ENCODE measurements around the gene ATRAID.

ATRAID gene

DNA sequence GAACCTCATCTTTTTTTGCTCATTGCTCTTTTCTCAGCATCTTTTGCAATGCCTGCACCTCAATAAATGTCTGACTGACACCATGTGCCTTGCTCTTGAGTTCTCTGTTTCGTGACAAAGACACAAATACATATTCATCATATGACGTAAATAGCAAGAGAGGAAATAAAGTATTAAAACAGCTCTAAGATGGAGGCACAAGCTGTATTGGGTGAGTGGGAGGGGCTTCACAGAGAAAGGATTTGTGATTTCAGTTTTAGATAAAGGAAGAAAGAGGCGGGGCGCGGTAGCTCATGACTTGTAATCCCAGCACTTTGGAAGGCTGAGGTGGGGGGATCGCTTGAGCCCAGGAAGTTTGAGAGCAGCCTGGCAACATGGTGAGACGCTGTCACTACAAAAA is 8.2 kb downstream of the ATRAID start:
- DNase-seq = no peak

DNA sequence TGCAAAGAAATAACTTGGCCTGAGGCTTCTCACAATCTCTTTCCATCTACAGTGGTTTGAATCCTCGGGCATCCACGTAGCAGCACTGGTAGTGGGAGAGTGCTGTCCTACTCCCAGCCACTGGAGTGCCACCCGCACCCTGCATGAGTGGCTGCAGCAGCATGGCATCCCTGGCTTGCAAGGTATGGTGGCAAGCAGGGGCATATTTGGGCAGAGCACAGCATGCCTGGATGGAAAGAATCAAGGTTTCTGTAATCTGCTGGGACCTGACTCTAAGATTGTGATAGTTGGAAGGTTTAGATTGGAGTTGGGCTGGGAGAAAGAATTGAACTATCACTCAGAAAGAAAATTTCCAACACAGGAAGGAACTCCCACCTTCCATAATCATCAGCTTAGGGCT is 9.3 kb downstream of the ATRAID start:
- no peak for DNase-seq

DNA sequence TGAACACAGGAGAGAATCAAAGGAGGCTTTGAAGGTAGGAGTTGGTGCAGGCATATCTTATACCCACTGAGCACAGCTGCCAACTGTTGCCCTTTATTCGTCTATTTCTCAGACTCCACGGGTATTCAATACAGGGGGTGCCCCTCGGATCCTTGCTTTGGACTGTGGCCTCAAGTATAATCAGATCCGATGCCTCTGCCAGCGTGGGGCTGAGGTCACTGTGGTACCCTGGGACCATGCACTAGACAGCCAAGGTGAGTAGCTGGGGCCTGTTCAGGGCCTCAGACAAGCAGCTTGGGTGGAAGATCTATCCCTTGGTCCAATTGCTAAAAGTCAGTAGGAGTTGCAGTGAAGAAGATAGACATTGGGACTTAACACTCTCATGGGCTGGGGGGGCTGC is 10.6 kb downstream of the ATRAID start:
- no peak for DNase-seq

DNA sequence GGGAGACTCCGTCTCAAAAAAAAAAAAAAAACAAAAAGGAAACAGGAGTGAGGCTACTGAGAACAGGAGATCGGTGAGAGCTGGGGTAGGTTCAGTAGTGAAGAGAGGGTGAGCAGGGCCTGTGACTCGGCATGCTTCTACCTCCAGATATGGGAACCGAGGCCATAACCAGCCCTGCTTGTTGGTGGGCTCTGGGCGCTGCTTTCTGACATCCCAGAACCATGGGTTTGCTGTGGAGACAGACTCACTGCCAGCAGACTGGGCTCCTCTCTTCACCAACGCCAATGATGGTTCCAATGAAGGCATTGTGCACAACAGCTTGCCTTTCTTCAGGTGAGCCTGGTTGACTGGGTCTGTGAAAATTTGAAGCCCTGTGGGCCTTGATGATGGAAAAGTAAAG is 11.6 kb downstream of the ATRAID start:
- no peak for DNase-seq

DNA sequence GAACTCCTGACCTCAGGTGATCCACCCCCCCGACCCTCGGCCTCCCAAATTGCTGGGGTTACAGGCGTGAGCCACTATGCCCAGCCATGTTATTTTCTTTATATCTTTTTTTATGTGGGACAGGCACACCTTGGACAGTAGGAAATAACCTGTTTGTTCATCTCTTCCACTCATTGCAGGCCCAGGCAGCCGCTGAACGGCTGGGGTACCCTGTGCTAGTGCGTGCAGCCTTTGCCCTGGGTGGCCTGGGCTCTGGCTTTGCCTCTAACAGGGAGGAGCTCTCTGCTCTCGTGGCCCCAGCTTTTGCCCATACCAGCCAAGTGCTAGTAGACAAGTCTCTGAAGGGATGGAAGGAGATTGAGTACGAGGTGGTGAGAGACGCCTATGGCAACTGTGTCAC is 13.7 kb downstream of the ATRAID start:
- no peak for DNase-seq

DNA sequence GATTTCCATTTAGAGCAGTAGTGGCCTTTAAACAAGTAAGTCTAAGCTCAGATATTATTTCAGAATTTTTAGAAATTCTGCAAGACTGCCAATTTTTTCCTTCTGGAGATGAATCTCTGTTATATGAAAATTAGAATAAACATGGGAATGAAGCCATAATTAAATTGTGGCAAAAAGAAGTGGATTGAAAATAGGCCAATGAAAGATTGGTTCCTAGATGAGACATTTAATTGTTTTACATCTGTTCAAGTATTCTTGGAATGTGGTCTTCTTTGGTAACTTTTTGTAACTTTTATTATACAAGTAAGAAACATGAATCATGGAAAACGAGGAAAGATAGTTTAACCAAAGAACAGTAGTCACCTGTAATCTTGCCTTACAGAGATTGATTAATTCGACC is 15.7 kb downstream of the ATRAID start:
- no peak for DNase-seq

DNA sequence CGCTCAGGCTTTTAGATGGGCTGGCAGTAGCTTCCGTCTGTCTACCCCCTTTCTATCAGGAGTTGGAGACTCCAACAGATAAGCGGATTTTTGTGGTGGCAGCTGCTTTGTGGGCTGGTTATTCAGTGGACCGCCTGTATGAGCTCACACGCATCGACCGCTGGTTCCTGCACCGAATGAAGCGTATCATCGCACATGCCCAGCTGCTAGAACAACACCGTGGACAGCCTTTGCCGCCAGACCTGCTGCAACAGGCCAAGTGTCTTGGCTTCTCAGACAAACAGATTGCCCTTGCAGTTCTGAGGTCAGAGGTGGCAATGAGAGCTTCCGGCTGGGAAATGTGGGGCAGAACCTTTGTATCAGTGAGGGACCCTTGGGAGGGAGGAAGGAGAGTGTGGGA is 20.1 kb downstream of the ATRAID start:
- no peak for DNase-seq

DNA sequence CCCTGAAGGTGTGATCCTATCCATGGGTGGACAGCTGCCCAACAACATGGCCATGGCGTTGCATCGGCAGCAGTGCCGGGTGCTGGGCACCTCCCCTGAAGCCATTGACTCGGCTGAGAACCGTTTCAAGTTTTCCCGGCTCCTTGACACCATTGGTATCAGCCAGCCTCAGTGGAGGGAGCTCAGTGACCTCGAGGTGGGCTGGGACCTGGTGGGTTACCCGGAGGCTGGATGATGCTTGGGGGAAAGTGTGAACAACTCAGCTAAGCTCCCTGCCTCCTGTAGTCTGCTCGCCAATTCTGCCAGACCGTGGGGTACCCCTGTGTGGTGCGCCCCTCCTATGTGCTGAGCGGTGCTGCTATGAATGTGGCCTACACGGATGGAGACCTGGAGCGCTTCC is 21.5 kb downstream of the ATRAID start:
- no peak for DNase-seq

DNA sequence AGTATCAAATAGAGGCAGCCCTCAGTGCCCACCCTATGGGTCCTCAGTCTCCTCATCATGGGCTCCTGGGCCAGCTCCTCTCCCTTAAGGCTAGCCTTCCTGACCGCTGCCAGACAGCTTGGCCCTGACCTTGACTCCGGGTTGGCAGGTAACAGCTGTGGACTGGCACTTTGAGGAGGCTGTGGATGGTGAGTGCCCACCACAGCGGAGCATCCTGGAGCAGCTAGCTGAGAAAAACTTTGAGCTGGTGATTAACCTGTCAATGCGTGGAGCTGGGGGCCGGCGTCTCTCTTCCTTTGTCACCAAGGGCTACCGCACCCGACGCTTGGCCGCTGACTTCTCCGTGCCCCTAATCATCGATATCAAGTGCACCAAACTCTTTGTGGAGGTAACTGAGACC is 24.3 kb downstream of the ATRAID start:
- DNase-seq = no peak

DNA sequence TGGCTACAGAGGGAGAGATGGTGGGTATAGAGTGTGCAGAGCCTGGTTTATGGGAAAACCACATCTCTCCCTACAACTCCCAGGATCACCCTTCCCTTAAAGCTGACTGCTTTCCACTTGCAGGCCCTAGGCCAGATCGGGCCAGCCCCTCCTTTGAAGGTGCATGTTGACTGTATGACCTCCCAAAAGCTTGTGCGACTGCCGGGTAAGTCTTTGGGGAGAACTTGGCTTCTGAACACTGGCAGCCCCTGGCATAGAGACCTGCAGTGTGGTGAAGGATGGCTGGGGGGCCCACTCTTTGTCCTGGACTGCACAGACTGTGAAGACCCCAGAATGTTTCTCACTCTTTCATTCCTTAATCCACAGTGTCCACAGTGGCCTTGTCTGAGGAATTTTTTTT is 24.8 kb downstream of the ATRAID start:
- DNase-seq = no peak

DNA sequence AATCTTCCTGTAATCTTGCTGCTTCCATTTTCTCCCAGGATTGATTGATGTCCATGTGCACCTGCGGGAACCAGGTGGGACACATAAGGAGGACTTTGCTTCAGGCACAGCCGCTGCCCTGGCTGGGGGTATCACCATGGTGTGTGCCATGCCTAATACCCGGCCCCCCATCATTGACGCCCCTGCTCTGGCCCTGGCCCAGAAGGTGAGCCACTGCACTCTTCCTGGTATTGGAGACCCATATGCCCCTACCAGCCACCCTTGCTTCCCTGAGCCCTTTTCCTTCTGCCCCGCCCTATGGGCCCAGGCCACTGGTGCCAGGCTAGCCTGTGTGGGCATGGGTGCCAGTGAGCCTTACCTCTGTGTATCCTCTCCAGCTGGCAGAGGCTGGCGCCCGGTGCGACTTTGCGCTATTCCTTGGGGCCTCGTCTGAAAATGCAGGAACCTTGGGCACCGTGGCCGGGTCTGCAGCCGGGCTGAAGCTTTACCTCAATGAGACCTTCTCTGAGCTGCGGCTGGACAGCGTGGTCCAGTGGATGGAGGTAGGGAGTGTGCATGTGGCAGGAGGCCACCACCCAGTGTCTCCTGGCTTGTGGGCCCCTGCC is 25.6 kb downstream of the ATRAID start:
- no peak for DNase-seq

DNA sequence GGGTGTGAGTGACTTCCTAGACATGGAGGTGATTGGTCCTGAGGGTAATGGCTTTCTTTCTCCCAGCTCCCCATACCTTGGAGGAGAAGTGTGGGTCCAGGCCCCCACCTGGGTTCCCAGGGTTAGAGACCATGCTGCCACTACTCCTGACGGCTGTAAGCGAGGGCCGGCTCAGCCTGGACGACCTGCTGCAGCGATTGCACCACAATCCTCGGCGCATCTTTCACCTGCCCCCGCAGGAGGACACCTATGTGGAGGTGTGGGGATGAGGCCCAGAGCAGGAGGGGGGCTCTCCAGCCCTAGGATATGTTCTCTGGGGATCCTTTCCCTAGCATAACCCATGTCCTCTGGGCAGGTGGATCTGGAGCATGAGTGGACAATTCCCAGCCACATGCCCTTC is 27.1 kb downstream of the ATRAID start:
- DNase-seq = no peak

DNA sequence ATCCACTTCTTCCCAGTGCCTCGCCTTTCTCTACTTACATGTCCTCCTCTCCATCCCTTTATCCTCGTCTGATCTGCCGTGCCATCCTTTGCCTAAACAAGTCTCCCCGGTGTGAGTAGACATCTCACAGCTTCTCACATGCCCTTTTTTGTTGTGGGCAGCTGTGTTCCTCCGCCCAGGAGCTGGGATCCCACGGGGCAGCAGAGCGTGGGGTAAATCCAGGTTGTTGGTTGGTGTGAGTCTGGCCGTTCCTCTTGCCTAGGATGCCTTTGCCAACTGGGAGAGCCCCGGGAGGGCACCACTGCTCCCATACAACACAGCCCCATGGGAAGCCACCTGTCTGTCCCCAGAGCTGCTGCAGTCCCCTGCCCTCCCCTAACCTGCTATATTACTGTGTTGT is 28.6 kb downstream of the ATRAID start:
- no peak for DNase-seq

DNA sequence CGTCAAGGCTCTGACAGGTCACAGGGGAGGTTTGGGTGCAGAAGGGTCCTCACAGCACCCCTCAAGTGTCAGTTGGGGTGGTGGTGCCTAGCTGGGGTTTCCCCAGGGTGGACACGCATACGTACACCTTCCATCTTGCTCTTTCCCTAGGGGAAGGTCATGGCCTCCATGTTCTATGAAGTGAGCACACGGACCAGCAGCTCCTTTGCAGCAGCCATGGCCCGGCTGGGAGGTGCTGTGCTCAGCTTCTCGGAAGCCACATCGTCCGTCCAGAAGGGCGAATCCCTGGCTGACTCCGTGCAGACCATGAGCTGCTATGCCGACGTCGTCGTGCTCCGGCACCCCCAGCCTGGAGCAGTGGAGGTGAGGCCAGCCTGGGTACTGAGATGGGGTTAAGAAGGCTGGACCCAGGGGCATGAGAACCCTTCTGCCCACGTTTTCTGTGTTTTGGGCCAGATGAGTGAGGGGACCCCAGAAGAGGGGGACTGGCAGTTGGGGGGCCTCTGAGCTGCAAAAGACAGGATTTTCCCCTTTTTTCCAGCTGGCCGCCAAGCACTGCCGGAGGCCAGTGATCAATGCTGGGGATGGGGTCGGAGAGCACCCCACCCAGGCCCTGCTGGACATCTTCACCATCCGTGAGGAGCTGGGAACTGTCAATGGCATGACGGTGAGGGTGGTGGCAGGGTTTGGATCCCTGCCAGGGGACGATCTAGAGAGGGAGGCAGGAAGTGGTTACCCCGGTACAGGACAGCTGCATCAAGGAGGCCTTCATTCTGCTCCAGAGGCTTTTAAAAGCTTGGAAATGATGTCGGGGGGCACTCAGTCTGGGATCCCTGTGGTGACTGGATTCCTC is 30.1 kb downstream of the ATRAID start:
- DNase-seq = no peak

DNA sequence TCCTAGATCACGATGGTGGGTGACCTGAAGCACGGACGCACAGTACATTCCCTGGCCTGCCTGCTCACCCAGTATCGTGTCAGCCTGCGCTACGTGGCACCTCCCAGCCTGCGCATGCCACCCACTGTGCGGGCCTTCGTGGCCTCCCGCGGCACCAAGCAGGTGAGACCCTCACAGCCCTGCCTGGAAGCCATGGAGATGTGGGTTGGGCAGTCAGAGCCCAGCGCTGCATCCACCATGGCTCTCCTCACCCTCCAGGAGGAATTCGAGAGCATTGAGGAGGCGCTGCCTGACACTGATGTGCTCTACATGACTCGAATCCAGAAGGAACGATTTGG is 30.7 kb downstream of the ATRAID start:
- DNase-seq = no peak

DNA sequence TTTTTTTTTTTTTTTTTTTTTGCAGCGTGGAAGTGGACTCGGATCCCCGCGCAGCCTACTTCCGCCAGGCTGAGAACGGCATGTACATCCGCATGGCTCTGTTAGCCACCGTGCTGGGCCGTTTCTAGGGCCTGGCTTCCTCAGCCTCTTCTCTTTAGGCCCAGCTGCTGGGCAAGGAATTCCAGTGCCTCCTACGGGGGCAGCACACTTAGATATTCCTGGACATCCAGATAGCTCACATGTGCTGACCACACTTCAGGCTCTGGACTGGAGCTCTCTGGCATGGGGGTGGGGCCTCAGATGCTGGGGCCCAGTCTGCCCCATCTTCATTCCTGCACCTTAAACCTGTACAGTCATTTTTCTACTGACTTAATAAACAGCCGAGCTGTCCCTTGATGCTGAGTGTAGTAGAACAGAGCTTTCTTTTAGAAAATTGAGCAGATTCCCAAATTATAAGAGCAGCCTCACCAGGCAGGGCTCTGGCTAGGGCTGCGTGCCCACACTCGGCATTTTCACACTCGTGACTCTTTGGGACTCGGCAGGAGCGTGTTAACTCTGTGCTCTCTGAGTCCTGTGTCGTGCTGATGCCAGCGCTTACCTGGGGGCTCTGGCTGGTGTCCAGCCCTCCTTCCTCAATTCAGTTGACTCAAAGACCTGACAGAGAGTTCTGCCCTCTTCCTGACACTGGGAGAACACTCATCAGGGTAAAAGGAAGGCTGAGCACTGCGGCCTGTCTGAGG is 31.7 kb downstream of the ATRAID start:
- DNase-seq = no peak

DNA sequence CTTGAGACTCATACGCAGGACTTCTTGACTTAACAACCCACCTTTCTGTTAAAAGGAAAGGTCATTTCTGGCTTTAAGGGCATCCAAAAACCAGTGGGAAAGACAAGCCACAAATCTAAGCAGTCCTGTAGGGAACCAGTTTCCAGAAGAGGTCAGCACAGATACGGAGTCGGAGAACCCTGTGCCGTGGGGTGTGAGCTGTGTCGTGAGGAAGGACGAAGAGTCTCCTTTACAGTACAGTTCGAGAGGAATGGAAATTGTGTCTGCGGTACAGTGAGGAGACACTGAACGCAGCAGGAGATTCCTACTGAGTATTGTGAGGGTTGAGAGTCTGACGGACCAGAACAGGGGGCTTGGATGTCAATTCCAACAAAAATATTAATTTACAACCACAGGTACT is 33.3 kb downstream of the ATRAID start:
- DNase-seq = no peak

DNA sequence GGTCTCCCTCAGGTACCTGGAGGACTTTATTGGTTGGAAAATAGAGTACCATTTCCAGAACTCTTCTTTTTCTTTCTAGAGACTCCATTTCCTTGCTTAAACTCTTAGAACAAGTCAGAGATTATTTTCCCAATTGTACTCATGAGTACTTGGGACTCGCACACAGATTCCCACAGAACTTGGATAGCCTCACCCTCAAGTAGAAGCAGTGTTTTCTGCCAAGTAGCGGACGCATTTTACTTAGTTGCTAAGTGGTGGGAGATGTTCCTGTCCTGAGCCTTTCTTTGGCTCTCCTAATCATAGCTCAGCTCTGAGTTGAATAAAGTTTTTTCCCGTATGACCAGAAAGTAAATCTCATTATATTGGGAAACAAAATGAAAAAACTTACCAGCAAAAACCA is 33.8 kb downstream of the ATRAID start:
- no peak for DNase-seq

DNA sequence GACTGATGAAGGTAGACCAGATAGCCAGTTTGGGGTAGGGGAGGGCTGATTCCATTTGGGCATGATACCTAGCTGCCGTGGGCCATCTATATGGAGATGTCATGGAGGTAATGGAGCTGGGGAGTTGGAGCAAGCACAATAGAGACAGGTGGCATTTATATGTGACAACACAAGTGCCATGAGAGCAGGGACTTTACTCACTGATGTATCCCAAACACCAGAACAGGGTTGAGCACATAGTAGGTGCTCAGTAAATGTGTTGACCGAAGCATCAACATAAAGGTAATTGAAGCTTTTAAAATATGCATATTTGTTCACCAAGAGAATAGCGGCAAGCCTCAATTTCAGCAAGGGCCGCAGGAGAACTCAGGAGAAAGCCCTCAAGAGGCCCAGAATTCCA is 36.1 kb downstream of the ATRAID start:
- DNase-seq = no peak

DNA sequence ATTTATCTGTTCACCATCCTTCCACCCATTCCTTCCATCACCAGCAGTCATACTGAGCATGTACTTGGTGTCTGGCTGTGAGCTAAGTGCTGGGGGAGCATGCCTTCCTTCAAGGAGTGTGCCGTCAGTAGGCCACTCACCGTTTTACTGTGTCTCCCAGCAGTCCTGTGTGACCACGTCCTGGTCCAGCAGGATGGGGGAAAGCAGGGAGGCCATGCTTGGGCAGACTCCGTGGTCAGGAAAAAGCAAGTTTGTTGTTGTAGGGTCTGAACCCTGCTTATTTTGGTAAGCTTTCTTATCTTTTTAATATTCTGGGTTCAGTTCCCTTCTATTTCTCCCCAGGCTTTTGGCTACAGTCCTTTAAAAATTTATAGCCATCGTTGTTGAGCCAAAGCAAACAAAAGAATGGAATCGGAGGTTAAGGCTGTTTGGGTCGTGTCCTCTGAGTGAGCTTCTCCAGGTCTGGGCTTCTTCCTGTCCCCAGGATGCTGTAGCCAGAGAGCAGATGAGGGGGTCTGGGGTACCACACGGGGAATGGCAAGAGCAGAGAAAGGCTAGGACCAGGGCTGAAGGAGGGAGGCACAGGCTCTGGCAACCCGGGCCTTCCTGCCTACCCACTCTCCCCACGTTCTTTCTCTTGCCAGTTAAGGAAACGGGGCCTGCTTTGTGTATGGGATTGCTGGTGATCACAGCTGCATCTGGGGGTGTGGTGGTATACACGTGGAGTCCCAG is 37.5 kb downstream of the ATRAID start:
- DNase-seq = no peak

DNA sequence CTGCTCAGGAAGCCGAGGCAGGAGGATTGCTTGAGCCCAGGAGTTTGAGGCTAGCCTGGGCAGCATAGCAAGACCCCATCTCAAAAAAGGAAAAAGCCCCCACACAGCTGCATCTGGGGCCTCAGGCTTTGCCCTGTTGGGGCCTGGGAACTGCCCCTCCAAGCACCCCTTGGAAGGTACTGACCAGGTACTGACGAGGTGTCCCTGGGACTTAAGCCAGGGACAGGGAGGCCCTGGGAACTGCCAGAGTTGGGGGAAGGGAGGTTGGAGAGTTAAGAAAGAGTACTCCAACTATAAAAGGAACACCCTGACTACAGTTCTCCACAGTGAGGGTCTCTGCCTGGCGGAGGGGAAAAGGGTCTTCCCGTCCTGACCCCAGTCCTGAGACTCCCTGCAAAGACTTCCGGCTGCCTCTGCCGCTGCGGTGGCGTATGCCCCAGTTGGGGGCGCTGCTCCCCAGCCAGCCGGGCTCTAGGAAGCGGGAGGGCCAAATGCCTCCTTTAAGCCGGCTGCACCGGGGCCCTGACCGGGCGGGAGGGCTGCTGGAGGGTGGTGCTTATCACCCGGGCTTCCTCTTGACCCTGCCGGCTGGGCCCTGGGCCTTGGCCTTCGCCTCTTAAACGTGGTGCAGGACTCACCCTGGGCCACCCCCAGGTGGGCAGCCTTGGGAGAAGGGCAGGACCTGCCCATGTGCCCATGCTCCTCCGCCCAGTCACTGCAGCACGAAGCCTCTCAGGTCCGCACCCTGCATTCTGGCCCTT is 38.2 kb downstream of the ATRAID start:
- peak; percentile 28 to 40 for DNase-seq

DNA sequence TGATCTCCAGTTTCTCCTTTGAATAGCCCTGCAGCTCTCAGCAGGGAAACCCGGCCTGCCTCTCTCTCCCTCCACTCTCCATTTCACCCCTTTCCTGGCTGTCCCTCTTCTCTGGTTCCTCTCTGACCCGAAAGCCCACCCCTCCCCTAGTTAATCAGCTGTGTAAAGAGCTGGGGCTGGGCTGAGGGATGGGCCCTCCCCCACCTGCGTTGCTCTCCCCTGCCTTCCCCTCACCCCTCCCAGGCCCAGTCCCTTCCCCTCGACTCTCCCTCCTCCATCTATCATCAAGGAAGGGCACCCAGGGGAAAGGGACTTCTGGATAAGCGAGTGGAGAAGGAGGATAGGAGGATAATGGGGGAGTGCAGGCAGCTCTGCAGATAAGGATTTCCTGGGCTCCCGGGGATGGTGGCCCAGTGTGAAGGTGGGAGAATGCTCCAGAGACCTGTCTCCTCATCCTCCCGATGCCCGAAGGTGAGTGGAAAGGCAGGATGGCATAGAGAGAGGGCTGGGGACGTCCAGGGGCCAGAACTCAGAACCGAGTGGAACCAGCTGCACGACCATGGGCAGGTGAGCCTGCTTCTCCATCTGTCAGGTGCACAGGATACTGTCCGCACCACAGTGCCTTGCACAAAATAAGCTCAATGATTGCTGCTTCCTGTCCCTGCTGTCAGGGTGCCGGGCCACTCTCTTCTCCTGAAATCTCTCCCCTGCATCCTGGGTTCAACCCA is 39.0 kb downstream of the ATRAID start:
- no peak for DNase-seq

Measured in CD4-positive, alpha-beta T cell treated with Interleukin-1 beta for 1 hour (primary cell).